ENCODE data around the gene ZMIZ1.

ZMIZ1 gene

DNA sequence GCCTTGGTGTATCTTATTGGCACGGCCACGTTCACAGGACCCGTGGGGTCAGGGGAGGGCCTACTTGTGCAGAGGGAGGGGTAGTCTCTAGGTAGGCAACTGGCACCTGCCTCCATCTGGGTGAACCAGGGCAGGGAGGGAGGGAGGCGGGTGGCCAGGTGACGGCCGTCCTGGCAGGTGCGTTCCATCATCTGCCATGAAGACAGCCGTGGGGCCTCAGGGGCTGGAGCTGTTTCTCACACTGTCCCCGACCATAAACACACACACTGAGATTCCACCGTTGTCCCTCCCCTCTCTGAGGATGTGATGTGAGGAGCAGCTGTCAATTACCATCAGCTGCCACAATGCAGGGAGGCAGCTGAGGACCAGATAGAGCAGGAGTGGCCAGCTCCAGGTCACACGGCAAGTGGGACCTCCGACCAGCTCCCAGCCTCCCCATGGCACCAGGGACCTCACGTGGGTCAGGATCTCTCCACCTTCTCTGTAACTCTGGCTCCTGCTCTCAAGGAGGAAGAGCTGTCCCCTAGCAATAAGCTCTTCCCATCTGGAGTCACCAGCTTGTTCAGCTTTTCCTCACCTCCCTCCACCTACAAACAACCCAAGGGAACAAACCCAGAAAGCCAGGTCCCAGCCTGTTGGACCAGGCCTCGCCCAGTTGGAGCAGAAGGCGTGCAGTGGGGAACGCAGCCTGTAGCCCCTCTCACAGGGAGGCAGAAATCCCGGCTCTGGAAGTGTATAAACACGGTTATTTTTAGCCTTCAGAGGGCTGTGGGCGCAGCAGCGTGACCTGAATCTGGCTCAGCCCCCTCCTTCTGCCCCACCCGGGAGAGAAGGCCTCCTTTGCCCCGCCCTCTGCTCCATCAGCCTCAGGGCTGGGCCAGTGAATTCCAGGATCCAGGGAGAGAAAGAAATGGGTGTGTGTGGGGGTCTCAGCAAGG lies 33.1 kb downstream of the ZMIZ1 start:
- no peak for DNase-seq

DNA sequence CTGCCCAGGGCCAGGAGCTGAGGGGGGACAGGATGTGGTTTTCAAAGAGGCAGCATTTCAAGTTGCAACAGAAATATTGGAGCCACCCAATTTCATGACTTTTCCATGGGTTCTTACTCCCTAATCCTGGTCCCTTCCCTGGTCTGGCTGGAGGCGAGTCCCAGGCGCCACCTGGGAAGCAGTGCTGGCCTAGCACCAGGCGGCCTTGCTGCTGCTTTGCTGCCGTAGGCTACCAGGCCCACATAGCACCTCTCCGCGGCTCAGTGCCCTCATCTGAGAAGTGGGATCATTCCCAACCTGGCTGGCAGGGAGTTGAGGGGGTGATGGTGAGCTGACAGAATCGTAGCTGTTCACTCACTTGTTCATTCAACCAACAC lies 33.7 kb downstream of the ZMIZ1 start:
- DNase-seq, result no peak

- no peak for DNase-seq
These were observed 34.4 kb downstream of the ZMIZ1 start for GRCh38 chr10:79103129-79103528.

- no peak for DNase-seq
These were observed 34.8 kb downstream of the ZMIZ1 start for GRCh38 chr10:79103585-79103984.

- DNase-seq, result no peak
These were observed 36.5 kb downstream of the ZMIZ1 start for GRCh38 chr10:79105150-79105739.

GRCh38 chr10:79105818-79106217 lies 37.1 kb downstream of the ZMIZ1 start:
- DNase-seq, result no peak

DNA sequence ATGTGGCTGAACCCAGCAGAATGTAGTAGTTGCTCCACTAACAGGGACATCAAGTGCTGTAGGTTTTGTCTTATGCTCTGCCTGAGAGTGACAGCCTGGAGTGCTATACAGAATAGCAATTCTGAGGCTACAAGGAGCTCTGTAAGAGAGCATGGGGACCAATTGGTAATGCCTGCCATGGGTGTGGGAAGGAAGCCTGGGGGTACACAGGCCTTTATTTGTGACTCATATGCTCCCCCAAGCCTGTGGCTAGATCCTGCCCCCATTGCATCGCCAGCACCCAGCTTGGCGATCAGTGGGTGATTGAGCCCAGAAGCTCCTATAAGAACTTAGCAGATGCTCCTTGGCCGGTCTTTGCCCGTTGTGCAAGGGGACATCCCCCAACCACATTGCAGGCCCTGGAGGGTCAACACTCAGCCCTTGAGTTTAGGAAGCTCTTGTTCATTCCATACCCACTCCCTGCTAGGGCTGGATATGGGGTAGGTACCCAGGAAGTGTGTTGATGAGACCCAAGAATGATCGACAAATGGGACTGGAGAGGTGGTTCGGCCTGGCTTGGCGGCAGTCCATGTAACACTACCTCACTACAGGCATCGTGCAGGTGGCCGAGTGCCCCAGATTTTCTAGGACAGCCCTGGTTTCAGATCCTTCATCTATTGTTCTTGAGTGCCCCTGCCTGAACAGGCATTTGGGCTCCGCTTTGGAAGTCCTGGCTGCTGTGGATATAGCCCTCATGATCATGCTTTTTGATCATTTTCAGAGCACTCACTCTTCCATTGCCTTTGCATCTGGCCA lies 37.7 kb downstream of the ZMIZ1 start:
- no peak for DNase-seq

DNA sequence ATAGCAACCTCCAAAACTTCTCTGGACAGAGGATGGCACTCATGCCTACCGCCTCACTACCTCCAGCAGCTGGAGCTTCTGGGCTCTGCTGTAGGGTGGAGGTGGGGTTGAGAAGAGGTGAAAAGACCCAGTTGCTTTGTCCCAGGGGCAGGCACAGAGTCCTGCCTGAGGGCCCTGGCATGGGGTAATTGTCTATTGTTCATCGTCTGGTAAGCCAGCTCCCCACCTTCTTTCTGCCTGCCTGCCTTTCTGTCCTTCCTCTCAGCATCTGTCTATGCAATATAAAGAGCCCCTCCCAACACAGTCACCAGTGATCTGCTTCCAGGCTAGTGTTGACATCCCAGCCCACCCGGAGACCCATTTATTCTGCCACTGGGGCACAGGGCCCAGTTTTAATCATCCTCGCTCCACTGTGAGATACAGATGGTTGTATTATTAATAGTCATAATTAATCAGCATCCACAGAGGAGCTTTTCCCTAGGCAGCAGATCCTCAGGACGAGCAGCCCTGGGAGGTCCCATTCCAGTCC lies 39.0 kb downstream of the ZMIZ1 start:
- DNase-seq, result no peak

- no peak for DNase-seq
These were observed 40.0 kb downstream of the ZMIZ1 start for GRCh38 chr10:79108728-79109127.

DNA sequence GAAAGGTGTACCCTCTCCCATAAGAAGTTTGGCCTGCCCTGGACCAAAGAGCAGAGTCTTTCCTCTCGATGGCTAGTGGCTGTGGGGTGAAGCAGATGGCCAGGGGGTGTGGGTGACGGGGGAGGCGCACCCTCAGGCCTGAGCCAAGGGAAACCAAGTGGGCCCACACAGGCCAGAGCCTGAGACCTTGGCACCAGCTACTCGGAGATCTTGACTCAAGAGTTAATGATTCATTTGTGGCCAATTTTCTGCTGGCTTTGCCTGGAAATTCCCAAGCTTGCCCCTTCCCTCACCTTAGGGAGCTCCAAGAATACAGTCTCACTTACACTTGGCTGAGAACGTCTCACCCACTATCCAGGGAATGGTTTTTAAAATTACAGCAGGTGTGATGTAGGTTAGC lies 42.7 kb downstream of the ZMIZ1 start:
- no peak for DNase-seq

- DNase-seq, result no peak
These were observed 43.3 kb downstream of the ZMIZ1 start for GRCh38 chr10:79111846-79112614.

DNA sequence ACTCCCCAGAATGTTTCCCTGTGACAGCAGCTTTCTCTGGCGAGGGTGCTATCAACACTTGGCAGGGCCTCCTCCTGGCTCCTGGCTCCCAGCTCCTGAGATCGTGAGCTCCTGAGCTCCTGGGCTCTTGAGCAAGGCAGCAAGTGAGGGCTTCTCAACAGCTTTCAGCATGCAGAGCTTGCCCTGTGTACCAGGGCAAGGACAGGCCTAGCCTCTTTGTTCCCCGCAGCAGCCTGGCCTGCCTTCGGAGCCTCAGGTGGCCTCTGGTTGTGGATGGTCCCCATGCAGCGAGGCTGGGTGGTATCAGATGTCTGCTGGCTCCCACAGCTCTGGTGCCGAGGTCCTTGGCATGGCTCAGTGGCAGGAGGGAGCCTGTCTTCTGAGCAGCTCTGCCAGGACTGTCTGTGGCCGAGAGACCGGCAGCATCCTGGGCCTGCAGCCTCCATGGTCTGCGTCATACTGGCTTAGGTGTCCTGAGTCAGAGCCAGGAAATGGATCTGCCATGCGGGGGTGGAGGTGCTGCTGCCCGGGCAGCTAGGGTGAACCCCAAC lies 44.2 kb downstream of the ZMIZ1 start:
- no peak for DNase-seq

- DNase-seq, result no peak
These were observed 45.1 kb downstream of the ZMIZ1 start for GRCh38 chr10:79113827-79114226.

DNA sequence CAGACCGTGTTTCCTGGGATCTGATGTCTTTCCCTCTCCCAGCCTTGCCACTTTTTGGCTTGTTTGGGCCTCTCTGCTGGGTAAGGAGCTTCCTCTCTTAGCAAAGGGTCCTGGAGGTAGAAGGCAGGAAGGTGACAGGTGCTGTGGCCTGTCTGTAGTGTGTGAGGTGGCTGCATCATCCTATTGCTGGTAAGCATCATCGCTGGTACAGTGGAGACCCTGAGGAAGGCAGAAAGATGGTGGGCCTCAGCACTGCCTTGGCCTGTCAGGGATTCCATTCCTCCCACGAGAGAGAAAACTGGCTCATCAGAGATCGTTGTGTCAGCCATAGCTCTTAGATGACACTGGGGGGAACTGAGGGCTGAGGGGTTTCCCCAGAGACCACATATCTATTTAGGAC lies 46.5 kb downstream of the ZMIZ1 start:
- no peak for DNase-seq

DNA sequence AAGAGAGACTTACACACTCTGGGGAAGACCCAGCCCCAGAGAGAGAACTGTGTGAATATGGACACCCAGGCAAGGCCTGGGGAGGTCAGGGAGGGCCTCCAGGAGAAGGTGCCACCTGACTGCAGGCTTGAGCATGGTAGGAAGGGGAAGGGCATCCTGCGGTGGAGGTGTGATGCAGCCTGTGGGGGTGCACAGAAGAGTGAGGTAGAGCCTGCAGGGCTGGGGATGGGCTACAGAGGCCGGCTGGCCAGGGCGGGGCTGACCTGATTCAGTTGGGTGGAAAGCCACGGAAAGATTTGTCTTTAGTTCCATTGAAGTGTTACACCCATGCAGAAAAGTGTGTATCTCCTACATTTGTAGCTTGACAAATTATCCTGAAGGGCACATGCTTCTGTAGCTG lies 47.6 kb downstream of the ZMIZ1 start:
- no peak for DNase-seq

DNA sequence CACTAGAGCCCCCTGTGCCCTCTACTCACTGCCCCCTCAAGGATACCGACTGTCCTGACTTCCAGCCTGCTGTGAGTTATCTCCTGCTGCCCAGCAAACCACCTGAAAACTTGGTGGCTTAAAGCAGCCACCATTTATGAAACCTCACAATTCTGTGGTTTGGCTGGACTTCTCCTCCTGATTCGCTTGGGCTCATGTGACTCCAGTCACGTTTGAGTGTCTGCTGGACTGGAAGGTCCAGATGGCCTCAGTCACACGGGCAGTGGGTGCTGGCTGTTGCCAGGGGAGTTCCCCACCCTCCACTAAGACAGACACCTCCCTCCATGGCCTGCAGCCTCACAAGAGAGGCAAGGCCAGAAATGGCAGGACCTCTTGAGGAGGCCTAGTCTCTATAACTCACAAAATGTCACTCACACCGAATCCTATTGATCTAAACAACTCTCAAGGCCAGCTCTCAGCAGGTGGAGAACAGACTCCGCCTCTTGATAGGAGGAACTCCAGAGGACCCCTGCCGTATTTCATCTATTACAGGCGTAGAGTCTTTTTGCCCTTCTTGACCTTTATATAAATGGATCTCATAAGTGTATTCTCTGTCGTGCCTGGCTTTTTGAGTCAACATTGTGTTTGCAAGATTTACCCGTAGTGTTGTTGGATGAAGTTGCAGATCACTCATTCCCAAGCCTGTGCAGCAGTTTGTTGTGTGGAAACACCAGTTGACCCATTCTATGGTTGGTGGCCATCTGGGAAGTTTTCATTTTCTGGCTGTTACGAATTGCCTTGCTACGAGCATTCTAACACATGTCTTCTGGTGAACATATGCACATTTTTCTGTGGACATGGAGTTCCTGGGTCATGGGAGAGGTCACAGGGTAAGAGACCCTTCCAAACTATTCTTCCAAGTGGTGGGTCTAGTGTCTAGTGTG lies 48.3 kb downstream of the ZMIZ1 start:
- DNase-seq, result no peak

DNA sequence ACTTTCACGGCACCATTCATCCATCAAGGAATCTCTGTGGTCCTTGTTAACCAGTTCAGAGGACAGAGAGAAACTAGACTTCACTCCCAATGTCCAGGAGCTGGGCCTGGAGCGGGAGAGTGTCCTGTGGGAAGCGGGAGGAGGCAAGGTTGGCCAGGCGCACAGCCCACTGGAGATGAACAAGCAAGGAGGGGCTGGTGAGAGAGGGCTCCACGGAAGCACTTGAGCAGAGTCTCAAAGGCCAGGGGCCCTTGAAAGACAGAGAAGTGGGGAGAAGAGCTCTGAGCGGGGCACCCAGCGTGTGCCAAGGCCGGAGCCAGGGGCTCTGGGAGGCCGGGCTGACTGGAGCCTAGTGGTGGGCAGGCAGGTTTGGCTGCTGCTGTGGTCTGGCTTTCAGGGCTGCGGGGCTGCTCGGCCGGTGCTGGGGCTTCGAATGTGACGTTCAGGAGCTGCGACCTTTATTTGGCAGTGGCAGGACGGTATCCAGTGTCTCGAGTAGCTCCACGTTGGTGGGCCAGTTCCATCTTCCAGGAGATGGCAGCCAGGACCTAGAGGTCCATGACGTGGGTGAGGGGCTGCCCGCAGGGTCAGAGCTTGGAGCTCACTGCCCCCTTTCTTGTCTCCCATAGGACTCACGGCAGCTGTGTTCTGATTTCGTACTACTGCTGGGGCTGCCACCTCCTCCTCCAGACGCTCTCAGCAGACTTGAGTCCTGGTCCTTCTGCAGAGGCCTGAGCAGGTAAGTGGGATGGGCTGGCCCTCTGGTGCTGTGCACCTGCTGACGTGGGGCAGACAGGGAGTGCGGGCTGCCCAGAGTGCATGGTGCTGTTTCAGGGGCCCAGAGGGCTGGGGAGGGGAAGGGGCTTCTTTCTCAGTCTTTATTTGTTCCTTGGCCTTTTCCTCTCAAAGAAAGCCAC lies 49.8 kb downstream of the ZMIZ1 start:
- no peak for DNase-seq

- no peak for DNase-seq
These were observed 50.5 kb downstream of the ZMIZ1 start for GRCh38 chr10:79119306-79119705.

GRCh38 chr10:79123547-79123963 lies 54.8 kb downstream of the ZMIZ1 start:
- no peak for DNase-seq

DNA sequence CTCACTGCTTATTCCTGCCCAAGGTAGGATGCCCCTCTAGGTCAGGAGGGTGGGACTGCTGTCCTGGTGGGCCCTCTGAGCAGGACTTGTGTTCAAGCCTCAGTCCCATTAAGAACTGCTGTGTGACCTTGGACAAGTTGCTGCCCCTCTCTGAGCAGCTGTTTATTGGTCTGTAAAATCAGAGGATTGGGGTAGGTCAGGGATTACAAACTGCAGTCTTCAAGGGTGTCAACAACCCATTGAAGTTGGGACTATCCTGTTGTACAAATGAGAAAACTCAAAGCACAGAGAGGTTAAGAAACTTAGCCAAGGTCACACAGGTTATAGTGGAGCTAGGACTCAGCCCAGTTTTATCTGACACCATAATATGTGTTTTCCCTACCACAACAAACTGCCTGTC lies 55.3 kb downstream of the ZMIZ1 start:
- DNase-seq, result no peak
